Left ventricle myocardium superior (tissue), 1 donor: ENCODE measurements around the gene KRTAP1-3. TPM values are rescaled to one million over a fixed set of nuclear protein-coding genes. Genes with fewer than 3 reads are reported as not detected.

Source experiments
- total RNA-seq: library from RNA; stranded (reverse); fragmentation: NEBNext Ultra II Directional; extraction: Animal tissue kit (Norgen Biotek cat#: 25700); gene quantifications from one replicate; pipeline ENCODE4 v1.2.1, GENCODE V29; 2021
- donor health status: DM: no; HTN: yes; CAD: no; lungs with severe emphysema.

KRTAP1-3 gene
- total RNA-seq, 1 donor from 2014 or later, result not detected

Other genes with a start within 250 kb of the KRTAP1-3 start
- gene KRT28, start 234.9 kb downstream of the KRTAP1-3 start, total RNA-seq, result not detected
- 51.3 TPM for gene KRT10, start 212.3 kb downstream of the KRTAP1-3 start, total RNA-seq
- not detected for gene KRT12, start 167.7 kb downstream of the KRTAP1-3 start, total RNA-seq
- not detected for gene KRT20, start 149.6 kb downstream of the KRTAP1-3 start, total RNA-seq
- not detected for gene KRT23, start 97.2 kb downstream of the KRTAP1-3 start, total RNA-seq
- not detected for gene KRT39, start 67.9 kb downstream of the KRTAP1-3 start, total RNA-seq
- gene KRT40, start 50.5 kb downstream of the KRTAP1-3 start, total RNA-seq, result not detected
- not detected for gene KRTAP3-3, start 40.7 kb downstream of the KRTAP1-3 start, total RNA-seq
- not detected for gene KRTAP3-2, start 35.0 kb downstream of the KRTAP1-3 start, total RNA-seq
- not detected for gene KRTAP3-1, start 25.7 kb downstream of the KRTAP1-3 start, total RNA-seq
- gene KRTAP1-5, start 7.7 kb downstream of the KRTAP1-3 start, total RNA-seq, result not detected
- not detected for gene KRTAP1-4, start 4.7 kb downstream of the KRTAP1-3 start, total RNA-seq
- not detected for gene KRTAP1-1, start 6.6 kb upstream of the KRTAP1-3 start, total RNA-seq
- not detected for gene KRTAP2-1, start 12.4 kb upstream of the KRTAP1-3 start, total RNA-seq
- gene KRTAP2-2, start 20.4 kb upstream of the KRTAP1-3 start, total RNA-seq, result not detected
- not detected for gene KRTAP2-3, start 25.2 kb upstream of the KRTAP1-3 start, total RNA-seq
- not detected for gene KRTAP2-4, start 31.0 kb upstream of the KRTAP1-3 start, total RNA-seq
- gene KRTAP4-7, start 49.3 kb upstream of the KRTAP1-3 start, total RNA-seq, result not detected
- not detected for gene KRTAP4-8, start 63.3 kb upstream of the KRTAP1-3 start, total RNA-seq
- gene KRTAP4-16, start 67.3 kb upstream of the KRTAP1-3 start, total RNA-seq, result not detected
- not detected for gene KRTAP4-9, start 70.5 kb upstream of the KRTAP1-3 start, total RNA-seq
- gene KRTAP4-11, start 83.5 kb upstream of the KRTAP1-3 start, total RNA-seq, result not detected
- not detected for gene KRTAP4-12, start 89.3 kb upstream of the KRTAP1-3 start, total RNA-seq
- gene KRTAP4-6, start 105.7 kb upstream of the KRTAP1-3 start, total RNA-seq, result not detected
- gene KRTAP4-5, start 115.0 kb upstream of the KRTAP1-3 start, total RNA-seq, result not detected
- gene KRTAP4-4, start 125.9 kb upstream of the KRTAP1-3 start, total RNA-seq, result not detected
- gene KRTAP4-3, start 133.3 kb upstream of the KRTAP1-3 start, total RNA-seq, result not detected
- not detected for gene KRTAP4-2, start 143.3 kb upstream of the KRTAP1-3 start, total RNA-seq
- gene KRTAP4-1, start 150.0 kb upstream of the KRTAP1-3 start, total RNA-seq, result not detected
- gene KRTAP9-1, start 155.0 kb upstream of the KRTAP1-3 start, total RNA-seq, result not detected
- gene KRTAP9-2, start 191.8 kb upstream of the KRTAP1-3 start, total RNA-seq, result not detected
- gene KRTAP9-3, start 197.6 kb upstream of the KRTAP1-3 start, total RNA-seq, result not detected
- gene KRTAP9-8, start 203.1 kb upstream of the KRTAP1-3 start, total RNA-seq, result not detected
- not detected for gene KRTAP9-4, start 214.8 kb upstream of the KRTAP1-3 start, total RNA-seq
- gene KRTAP9-9, start 220.5 kb upstream of the KRTAP1-3 start, total RNA-seq, result not detected
- not detected for gene KRTAP9-6, start 230.5 kb upstream of the KRTAP1-3 start, total RNA-seq
- not detected for gene KRTAP9-7, start 240.8 kb upstream of the KRTAP1-3 start, total RNA-seq